ENCODE data around the gene IBA57. TPM values are rescaled to one million over a fixed set of nuclear protein-coding genes. Genes with fewer than 3 reads are reported as not detected.

The IBA57 gene
- total and polyA plus RNA-seq, 4 experiments from 2014 or later, result 1.3 to 12.0 (median 6.9) TPM

DNA sequence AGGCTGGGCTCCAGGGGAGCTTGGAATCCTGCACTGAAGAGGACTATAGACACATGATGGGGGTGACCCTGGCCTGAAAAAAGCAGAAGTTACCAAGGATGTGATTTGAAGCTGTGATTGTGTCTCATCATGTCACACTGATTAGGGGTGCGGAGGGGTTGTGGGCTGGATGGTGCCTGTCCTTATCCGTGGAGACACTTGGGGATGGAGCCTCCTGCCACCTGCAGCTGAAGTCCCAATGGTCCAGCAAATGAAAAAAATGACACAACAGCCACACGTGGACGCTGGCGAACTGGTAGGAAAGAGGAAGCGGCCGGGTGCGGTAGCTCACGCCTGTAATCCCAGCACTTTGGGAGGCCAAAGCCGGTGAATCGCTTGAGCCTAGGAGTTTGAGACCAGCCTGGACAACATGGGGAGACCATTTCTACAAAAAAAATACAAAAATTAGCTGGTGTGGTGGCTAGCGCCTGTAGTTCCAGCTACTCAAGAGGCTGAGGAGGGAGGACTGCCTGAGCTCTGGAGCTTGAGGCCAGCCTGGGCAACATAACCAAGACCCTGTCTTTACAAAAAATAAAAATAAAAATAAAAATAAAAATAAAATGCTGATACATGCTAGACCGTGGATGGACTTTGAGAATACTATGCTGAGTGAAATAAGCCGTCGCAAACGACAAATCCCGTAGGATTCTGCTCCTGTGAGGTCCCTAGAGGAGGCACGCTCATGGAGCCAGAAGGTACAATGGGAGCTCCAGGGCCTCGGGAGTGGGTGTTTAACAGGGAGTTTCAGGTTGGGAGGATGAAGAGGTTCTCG, 838 bp upstream of the IBA57 start:
- DNase-seq, result peak in 1 of 5 donors; percentile 22
- H3K27ac ChIP-seq (ENCODE audit: low read depth, low read length), result peak overlapping the region; percentile 96
- ChIA-PET CTCF (ENCODE audit: partially characterized antibody) (interaction anchor here (0.7 to 5.1 kb wide), 11 partner anchors 11 to 59 kb away, joined by 3 to 66 read pairs (median 5); partner anchors contain the start of genes GUK1 and MRPL55), POLR2A (ENCODE audit: partially characterized antibody) (interaction anchor here (0.9 to 4.9 kb wide), 26 partner anchors 8 to 1226 kb away, joined by 3 to 127 read pairs (median 8); partner anchors contain the start of genes ARF1, C1orf35, GUK1 and MRPL55)
- no peaks in the 10 kb centered on the region for H3K9me3 ChIP-seq (ENCODE audit: control insufficient read depth in 1 of 2, low read length in 2 of 2)
- intact Hi-C loops (cut with micrococcal nuclease), result loop anchor here (1.0 to 10.0 kb wide), 9 partner anchors 21 to 1222 kb away; partner anchors contain the start of genes C1orf35, COQ8A, GUK1 and RNF187
- H3K27me3 Mint-ChIP-seq, result no peaks in the 10 kb centered on the region
- H3K4me3 ChIP-seq (ENCODE audit: low read length in 2 of 2), result peak overlapping the region; percentile 59 to 76
- H3K36me3 Mint-ChIP-seq, result peaks cover 3 to 7% of the 10 kb centered on the region in 2 donors
- peak overlapping the region; percentile 96 to 99 (median 98) for H3K27ac Mint-ChIP-seq
- no peaks in the 10 kb centered on the region for H3K27me3 ChIP-seq (ENCODE audit: insufficient read depth, low read length)
- H3K36me3 ChIP-seq (ENCODE audit: insufficient read depth, low read length), result no peaks in the 10 kb centered on the region
- H3K4me1 Mint-ChIP-seq, result peaks cover 22 to 68% (median 43%) of the 10 kb centered on the region in 4 donors
- H3K4me1 ChIP-seq (ENCODE audit: insufficient read depth, low read length), result peaks cover 38% of the 10 kb centered on the region
- H3K4me3 Mint-ChIP-seq, result peak overlapping the region; percentile 83 to 94 (median 92)
- peaks cover 0 to 2% (median 0%) of the 10 kb centered on the region in 8 donors for H3K9me3 Mint-ChIP-seq

DNA sequence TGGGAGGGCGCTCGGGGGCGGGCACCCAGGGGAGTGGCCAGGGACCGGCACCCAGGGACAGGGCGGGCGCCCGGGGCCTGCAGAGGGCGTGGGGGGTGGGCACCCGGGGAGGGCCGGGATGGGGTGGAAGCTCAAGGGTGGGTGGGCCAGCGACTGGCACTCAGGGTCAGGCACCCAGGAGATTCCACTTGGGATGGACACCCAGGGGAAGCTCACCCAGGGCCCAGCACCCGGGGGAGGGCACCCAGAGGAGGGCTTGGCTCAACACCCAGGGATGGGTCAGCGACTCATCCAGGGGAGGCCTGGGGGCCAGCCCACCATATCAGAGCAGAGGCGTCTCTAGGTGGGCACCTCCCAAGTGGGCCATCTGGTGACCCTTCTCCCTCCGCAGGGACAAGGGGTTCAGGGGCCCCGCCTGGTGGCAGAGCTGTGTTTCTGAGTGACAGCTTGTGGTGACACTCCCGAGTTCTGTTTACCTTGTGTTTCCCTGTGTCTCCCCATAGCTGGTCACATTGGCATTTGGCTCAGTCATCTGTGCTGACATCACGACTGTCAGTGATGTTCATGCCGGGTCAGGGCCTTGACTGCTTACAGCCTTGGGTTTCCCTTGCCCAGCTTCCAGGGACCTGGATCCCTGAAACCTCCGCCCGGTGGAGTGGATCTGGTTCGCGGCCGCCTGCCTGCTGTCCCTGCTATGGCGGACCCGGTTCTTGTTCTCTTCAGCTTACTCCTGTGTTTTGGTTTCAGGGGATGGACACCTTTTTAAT, 749 bp downstream of the IBA57 start:
- H3K27ac Mint-ChIP-seq, result peak overlapping the region; percentile 91 to 98 (median 96)
- DNase-seq, result peak in 4 of 5 donors; percentile 70 to 85 (median 76)
- Histone ChIP-seq H3K27ac (ENCODE audit: low read depth, low read length) (peak overlapping the region; percentile 96), H3K27me3 (ENCODE audit: insufficient read depth, low read length) (no peaks in the 10 kb centered on the region), H3K4me3 (ENCODE audit: low read length in 2 of 2) (peak overlapping the region; percentile 38 to 73), H3K36me3 (ENCODE audit: insufficient read depth, low read length) (no peaks in the 10 kb centered on the region), H3K9me3 (ENCODE audit: control insufficient read depth in 1 of 2, low read length in 2 of 2) (no peaks in the 10 kb centered on the region), H3K4me1 (ENCODE audit: insufficient read depth, low read length) (peaks cover 38% of the 10 kb centered on the region)
- intact Hi-C loops (cut with micrococcal nuclease), result loop anchor here (1.0 to 10.0 kb wide), 9 partner anchors 8 to 1224 kb away; partner anchors contain the start of genes ARF1, COQ8A and MRPL55
- peaks cover 0 to 2% (median 0%) of the 10 kb centered on the region in 8 donors for H3K9me3 Mint-ChIP-seq
- H3K4me3 Mint-ChIP-seq, result peak overlapping the region; percentile 72 to 98 (median 86)
- POLR2A ChIA-PET (ENCODE audit: partially characterized antibody), result interaction anchor here (0.8 to 4.9 kb wide), 28 partner anchors 9 to 379 kb away, joined by 3 to 127 read pairs (median 7); partner anchors contain the start of genes ARF1, C1orf35, GUK1 and MRPL55
- H3K36me3 Mint-ChIP-seq, result peaks cover 3 to 10% of the 10 kb centered on the region in 2 donors
- H3K4me1 Mint-ChIP-seq, result peaks cover 22 to 70% (median 44%) of the 10 kb centered on the region in 4 donors
- H3K27me3 Mint-ChIP-seq, result no peaks in the 10 kb centered on the region
- CTCF ChIA-PET (ENCODE audit: partially characterized antibody), result interaction anchor here (1.0 to 5.1 kb wide), 16 partner anchors 8 to 258 kb away, joined by 3 to 66 read pairs (median 5); partner anchors contain the start of genes GUK1 and MRPL55

DNA sequence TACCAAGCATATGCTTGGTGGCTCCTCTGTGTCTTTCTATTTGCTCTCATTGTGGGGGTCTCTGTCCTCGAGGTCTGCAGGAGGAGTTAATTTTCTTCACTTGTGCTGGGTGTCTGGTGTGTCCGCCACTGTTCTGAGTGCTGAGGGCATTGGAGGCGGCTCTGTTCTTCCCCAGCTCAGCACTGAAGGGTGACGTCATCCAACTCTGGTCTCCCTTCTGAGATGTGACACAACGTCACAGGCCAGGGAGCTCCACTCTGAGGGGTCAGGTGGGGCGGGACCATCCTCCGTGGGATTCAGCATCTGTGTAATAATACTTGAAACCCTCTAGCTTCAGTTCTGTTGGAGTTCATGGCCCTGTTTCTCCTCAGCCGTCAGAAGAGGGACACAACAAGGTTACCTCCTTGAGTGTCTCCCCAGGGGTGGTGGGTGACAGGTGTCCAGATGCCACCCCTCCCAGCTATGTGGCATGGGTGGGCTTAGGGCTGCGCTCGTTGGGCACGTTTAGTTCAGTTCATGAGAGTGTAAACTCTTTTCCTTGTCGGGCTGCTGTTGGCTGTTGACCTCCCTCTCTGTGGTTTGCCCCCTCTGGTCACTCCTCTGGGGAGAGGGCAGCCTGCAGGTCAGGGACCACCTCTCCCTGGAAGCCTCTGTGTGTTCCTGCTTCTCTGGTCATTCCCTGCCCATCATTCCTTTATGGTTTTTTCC, 3.1 kb downstream of the IBA57 start:
- H3K36me3 Mint-ChIP-seq, result peaks cover 3 to 10% of the 10 kb centered on the region in 2 donors

DNA sequence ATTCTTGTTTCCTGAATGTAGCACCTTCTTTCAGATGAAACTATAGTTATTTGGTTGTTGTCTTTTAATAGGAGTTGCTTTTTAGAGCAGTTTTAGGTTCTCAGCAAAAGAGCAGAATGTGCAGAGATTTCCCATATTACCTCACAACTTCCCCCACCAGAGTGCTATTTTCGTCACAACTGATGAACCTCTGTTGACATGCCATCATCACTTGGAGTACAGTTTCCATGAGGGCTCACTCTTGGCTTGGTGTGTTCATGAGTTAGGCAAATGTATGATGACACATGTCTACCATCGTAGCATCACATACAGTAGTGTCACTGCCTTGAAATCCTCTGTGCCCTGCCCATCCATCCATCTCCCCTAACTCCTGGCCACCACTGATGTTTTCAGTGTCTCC, 3.7 kb downstream of the IBA57 start:
- H3K27me3 Mint-ChIP-seq, result no peaks in the 10 kb centered on the region
- Histone ChIP-seq H3K4me3 (ENCODE audit: low read length in 2 of 2) (no peak overlapping the region), H3K9me3 (ENCODE audit: control insufficient read depth in 1 of 2, low read length in 2 of 2) (no peaks in the 10 kb centered on the region), H3K27ac (ENCODE audit: low read depth, low read length) (no peak overlapping the region), H3K4me1 (ENCODE audit: insufficient read depth, low read length) (peaks cover 19% of the 10 kb centered on the region), H3K27me3 (ENCODE audit: insufficient read depth, low read length) (no peaks in the 10 kb centered on the region), H3K36me3 (ENCODE audit: insufficient read depth, low read length) (no peaks in the 10 kb centered on the region)
- ChIA-PET CTCF (ENCODE audit: partially characterized antibody) (interaction anchor here (3.2 kb wide), 1 partner anchor 11 kb away, joined by 11 read pairs; no protein-coding TSS in a partner anchor), POLR2A (ENCODE audit: partially characterized antibody) (no interaction called here)
- peaks cover 3 to 10% of the 10 kb centered on the region in 2 donors for H3K36me3 Mint-ChIP-seq
- no peak overlapping the region for H3K4me3 Mint-ChIP-seq
- H3K27ac Mint-ChIP-seq, result peak overlapping the region in 6 of 7 donors; percentile 20 to 96 (median 73)
- intact Hi-C loops (cut with micrococcal nuclease), result loop anchor here (5.0 to 10.0 kb wide), 3 partner anchors 382 to 1227 kb away; partner anchors contain the start of gene COQ8A
- DNase-seq, result no peak
- peaks cover 0 to 2% (median 0%) of the 10 kb centered on the region in 8 donors for H3K9me3 Mint-ChIP-seq
- H3K4me1 Mint-ChIP-seq, result peaks cover 23 to 60% (median 38%) of the 10 kb centered on the region in 4 donors

More for the DNA sequence above, 3.1 kb downstream of the IBA57 start:
- Mint-ChIP-seq H3K9me3 (peaks cover 0 to 2% (median 0%) of the 10 kb centered on the region in 8 donors), H3K4me3 (peak overlapping the region in 3 of 8 donors; percentile 8 to 57 (median 21)), H3K27ac (peak overlapping the region in 6 of 7 donors; percentile 29 to 96 (median 82)), H3K4me1 (peaks cover 25 to 66% (median 43%) of the 10 kb centered on the region in 4 donors), H3K27me3 (no peaks in the 10 kb centered on the region)
- POLR2A ChIA-PET (ENCODE audit: partially characterized antibody), result interaction anchor here (0.7 to 4.9 kb wide), 3 partner anchors 27 to 87 kb away, joined by 3 to 127 read pairs (median 4); partner anchors contain the start of gene GUK1
- DNase-seq, result no peak
- no peak overlapping the region for H3K27ac ChIP-seq (ENCODE audit: low read depth, low read length)
- intact Hi-C loops (cut with micrococcal nuclease), result loop anchor here (5.0 to 10.0 kb wide), 3 partner anchors 381 to 1226 kb away; partner anchors contain the start of gene COQ8A
- no peak overlapping the region for H3K4me3 ChIP-seq (ENCODE audit: low read length in 2 of 2)
- CTCF ChIA-PET (ENCODE audit: partially characterized antibody), result interaction anchor here (0.6 to 3.7 kb wide), 3 partner anchors 12 to 310 kb away, joined by 3 to 20 read pairs (median 11); no protein-coding TSS in a partner anchor
- H3K27me3 ChIP-seq (ENCODE audit: insufficient read depth, low read length), result no peaks in the 10 kb centered on the region
- no peaks in the 10 kb centered on the region for H3K9me3 ChIP-seq (ENCODE audit: control insufficient read depth in 1 of 2, low read length in 2 of 2)
- H3K36me3 ChIP-seq (ENCODE audit: insufficient read depth, low read length), result no peaks in the 10 kb centered on the region
- H3K4me1 ChIP-seq (ENCODE audit: insufficient read depth, low read length), result peaks cover 23% of the 10 kb centered on the region

DNA sequence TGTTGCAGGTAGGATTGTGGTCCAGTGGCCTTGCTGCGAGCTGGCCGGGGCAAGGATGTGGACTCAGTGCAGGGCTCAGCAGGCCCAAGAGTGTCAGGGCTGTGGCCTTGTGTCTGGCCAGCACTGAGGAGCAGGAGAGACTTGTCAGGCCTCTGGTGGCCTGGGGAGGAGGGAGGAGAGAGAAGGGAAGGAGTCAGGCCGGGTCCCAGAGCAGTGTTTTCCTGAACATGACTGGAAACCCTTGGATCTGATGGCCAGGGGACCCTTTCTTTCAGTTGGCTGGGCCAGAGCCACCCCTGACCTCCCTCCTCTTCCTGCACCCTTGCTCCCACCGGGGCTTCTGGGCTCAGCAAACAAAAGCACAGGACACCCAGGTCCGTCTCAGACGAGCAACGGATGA, 5.1 kb downstream of the IBA57 start:
- no peak overlapping the region for H3K27ac ChIP-seq (ENCODE audit: low read depth, low read length)
- H3K27me3 ChIP-seq (ENCODE audit: insufficient read depth, low read length), result no peaks in the 10 kb centered on the region
- H3K4me3 ChIP-seq (ENCODE audit: low read length in 2 of 2), result no peak overlapping the region
- intact Hi-C loops (cut with micrococcal nuclease), result no loop called here
- H3K4me1 ChIP-seq (ENCODE audit: insufficient read depth, low read length), result peaks cover 14% of the 10 kb centered on the region
- Mint-ChIP-seq H3K36me3 (peaks cover 3 to 11% of the 10 kb centered on the region in 2 donors), H3K9me3 (peaks cover 0 to 2% (median 0%) of the 10 kb centered on the region in 8 donors), H3K27me3 (no peaks in the 10 kb centered on the region), H3K4me3 (no peak overlapping the region), H3K27ac (peak overlapping the region in 1 of 7 donors; percentile 96), H3K4me1 (peaks cover 21 to 47% (median 31%) of the 10 kb centered on the region in 4 donors)
- CTCF ChIA-PET (ENCODE audit: partially characterized antibody), result interaction anchor here (1.5 to 3.2 kb wide), 2 partner anchors 10 to 288 kb away, joined by 4 to 11 read pairs; no protein-coding TSS in a partner anchor
- H3K9me3 ChIP-seq (ENCODE audit: control insufficient read depth in 1 of 2, low read length in 2 of 2), result no peaks in the 10 kb centered on the region
- POLR2A ChIA-PET (ENCODE audit: partially characterized antibody), result no interaction called here
- peaks cover 2% of the 10 kb centered on the region for H3K36me3 ChIP-seq (ENCODE audit: insufficient read depth, low read length)
- no peak for DNase-seq
